ENCODE results near the gene SELENOW.
"Not testable (repeated sequence)": the region's sequence is repeated elsewhere in the genome, so short reads cannot be mapped to it uniquely, and the experiment has no call there.

SELENOW gene

GRCh38 chr19:47778049-47778953, at the start of gene SELENOW:
SELENOW (plus strand) TSS chr19:47778703; CDS start chr19:47778786, 83 bp downstream.
- peak; percentile 62 for DNase-seq (ENCODE audit: low read depth)

GRCh38 chr19:47729468-47729798, 49.1 kb upstream of the SELENOW start:
- no peak for DNase-seq (ENCODE audit: low read depth)

GRCh38 chr19:47729799-47730520, 48.5 kb upstream of the SELENOW start:
- DNase-seq (ENCODE audit: low read depth) = no peak

GRCh38 chr19:47730521-47730889, 48.0 kb upstream of the SELENOW start:
- DNase-seq (ENCODE audit: low read depth) = no peak

GRCh38 chr19:47730910-47731309, 47.6 kb upstream of the SELENOW start:
- no peak for DNase-seq (ENCODE audit: low read depth)

- DNase-seq (ENCODE audit: low read depth) = no peak
Observed at GRCh38 chr19:47735131-47735530, 43.4 kb upstream of the SELENOW start.

- no peak for DNase-seq (ENCODE audit: low read depth)
Observed at GRCh38 chr19:47740866-47741519, 37.5 kb upstream of the SELENOW start.

- DNase-seq (ENCODE audit: low read depth) = no peak
Observed at GRCh38 chr19:47741544-47742140, 36.9 kb upstream of the SELENOW start.

- no peak for DNase-seq (ENCODE audit: low read depth)
Observed at GRCh38 chr19:47742634-47743033, 35.9 kb upstream of the SELENOW start.

GRCh38 chr19:47745010-47745901, 33.2 kb upstream of the SELENOW start, which contains the start of gene NOP53:
NOP53 (plus strand) TSS chr19:47745546; CDS start chr19:47745560, 14 bp downstream.
- DNase-seq (ENCODE audit: low read depth) = peak; percentile 97

- not testable (repeated sequence) for DNase-seq (ENCODE audit: low read depth)
Observed at GRCh38 chr19:47746129-47746528, 32.4 kb upstream of the SELENOW start.

GRCh38 chr19:47749326-47749725, 29.2 kb upstream of the SELENOW start:
- DNase-seq (ENCODE audit: low read depth) = no peak

GRCh38 chr19:47750752-47751151, 27.8 kb upstream of the SELENOW start:
- no peak for DNase-seq (ENCODE audit: low read depth)

- no peak for DNase-seq (ENCODE audit: low read depth)
Observed at GRCh38 chr19:47752440-47753211, 25.9 kb upstream of the SELENOW start.

GRCh38 chr19:47754206-47755064, 24.1 kb upstream of the SELENOW start:
- no peak for DNase-seq (ENCODE audit: low read depth)

- DNase-seq (ENCODE audit: low read depth) = no peak
Observed at GRCh38 chr19:47755065-47755761, 23.3 kb upstream of the SELENOW start.

GRCh38 chr19:47755762-47756626, 22.5 kb upstream of the SELENOW start:
- DNase-seq (ENCODE audit: low read depth) = no peak

- no peak for DNase-seq (ENCODE audit: low read depth)
Observed at GRCh38 chr19:47756627-47756929, 21.9 kb upstream of the SELENOW start.
